Right renal cortex interstitium (tissue), 3 donors: Measurements from ENCODE around the gene SHH. TPM values are rescaled to one million over a fixed set of nuclear protein-coding genes. Genes with fewer than 3 reads are reported as not detected.

ENCODE experiments used
- DNase-seq, 3 donors: peaks; one replicate each; pipeline ENCODE4 v3.0.0-alpha.2; 2013; ENCODE audit warnings: low read depth in 3 of 3, low spot score in 2 of 3
- polyA plus RNA-seq, 3 donors: library from polyadenylated mRNA; unstranded; fragments of 120-200 nt; gene quantifications; one replicate each; pipeline ENCODE4 v1.2.1, GENCODE V29; 2013; ENCODE audit not compliant: insufficient read length in 3 of 3

Gene SHH
- polyA plus RNA-seq, 3 donors: 1.3 to 3.1 (median 2.7) TPM

GRCh38 chr7:155795401-155795800 is 16.9 kb downstream of the SHH start:
- no peak for DNase-seq

GRCh38 chr7:155794196-155794595 is 18.1 kb downstream of the SHH start:
- DNase-seq: no peak

- no peak for DNase-seq
Measured at GRCh38 chr7:155793720-155794119, 18.5 kb downstream of the SHH start.

GRCh38 chr7:155792999-155793560 is 19.2 kb downstream of the SHH start:
- no peak for DNase-seq

- DNase-seq: no peak
Measured at GRCh38 chr7:155792315-155792960, 19.8 kb downstream of the SHH start.

GRCh38 chr7:155791836-155792235 is 20.4 kb downstream of the SHH start:
- DNase-seq: no peak

- DNase-seq: no peak
Measured at GRCh38 chr7:155791214-155791737, 21.0 kb downstream of the SHH start.

GRCh38 chr7:155790666-155791065 is 21.6 kb downstream of the SHH start:
- DNase-seq: no peak

- no peak for DNase-seq
Measured at GRCh38 chr7:155789001-155789725, 23.1 kb downstream of the SHH start.

GRCh38 chr7:155788616-155789000 is 23.7 kb downstream of the SHH start:
- no peak for DNase-seq

- DNase-seq: no peak
Measured at GRCh38 chr7:155787171-155787851, 25.0 kb downstream of the SHH start.

GRCh38 chr7:155786491-155786890 is 25.8 kb downstream of the SHH start:
- DNase-seq: no peak

GRCh38 chr7:155785536-155785935 is 26.7 kb downstream of the SHH start:
- no peak for DNase-seq

- no peak for DNase-seq
Measured at GRCh38 chr7:155782466-155782865, 29.8 kb downstream of the SHH start.

- DNase-seq: no peak
Measured at GRCh38 chr7:155781433-155781832, 30.8 kb downstream of the SHH start.

- no peak for DNase-seq
Measured at GRCh38 chr7:155780884-155781283, 31.4 kb downstream of the SHH start.

- no peak for DNase-seq
Measured at GRCh38 chr7:155778349-155778748, 33.9 kb downstream of the SHH start.

- no peak for DNase-seq
Measured at GRCh38 chr7:155776606-155777005, 35.7 kb downstream of the SHH start.

- DNase-seq: no peak
Measured at GRCh38 chr7:155775691-155776090, 36.6 kb downstream of the SHH start.

GRCh38 chr7:155774947-155775346 is 37.3 kb downstream of the SHH start:
- no peak for DNase-seq

GRCh38 chr7:155773531-155773930 is 38.7 kb downstream of the SHH start:
- DNase-seq: no peak
